Measurements from ENCODE around the gene KCNG2.

- TF ChIP-seq CTCF (conservative IDR thresholded peaks at IDR 0.05; ENCODE audit: low read depth in 2 of 2) = no peak
- no peak for TF ChIP-seq REST (IDR thresholded peaks at IDR 0.05; ENCODE audit: unreplicated experiment)
- TF ChIP-seq ZNF114 (CRISPR knock-in tag; IDR thresholded peaks at IDR 0.05) = no peak
- no peak for TF ChIP-seq EZH2phosphoT487 (IDR thresholded peaks at IDR 0.05; ENCODE audit: unreplicated experiment)
- no peak for TF ChIP-seq POLR2AphosphoS5 (IDR thresholded peaks at IDR 0.05; ENCODE audit: low read depth)
- TF ChIP-seq CREB1 (CRISPR knock-in tag; IDR thresholded peaks at IDR 0.05; ENCODE audit: low read depth) = no peak
Observed at GRCh38 chr18:79904357-79905147, 106.8 kb downstream of the KCNG2 start.

Measured in GM23338 (cell line).